Tibial nerve (tissue), 4 donors: ENCODE results near the gene RAPGEF2. TPM values are rescaled to one million over a fixed set of nuclear protein-coding genes. Genes with fewer than 3 reads are reported as not detected.

Experiments used
- DNase-seq, 2 donors: peaks; one replicate each; pipeline ENCODE4 v3.0.0-alpha.2; 2019; ENCODE audit warnings: low spot score in 2 of 2
- H3K27ac ChIP-seq, 4 donors: fragments of 200-600 bp; sonication (generic) in 3 of 4; one replicate each; pipeline ENCODE4 v1.5.1; 2017 to 2019; ENCODE audit warnings: mild to moderate bottlenecking in 1 of 4
- H3K27me3 ChIP-seq, 2 donors: fragments of 200-600 bp; sonication (generic) in 1 of 2; one replicate each; pipeline versions ENCODE4 v1.5.1 to v1.6.0; 2017 to 2019
- H3K36me3 ChIP-seq, 3 donors: fragments of 200-600 bp; sonication (generic); one replicate each; pipeline ENCODE4 v1.5.1; 2018 to 2019
- H3K4me1 ChIP-seq, 4 donors: fragments of 200-600 bp; sonication (generic) in 3 of 4; one replicate each; pipeline ENCODE4 v1.5.1; 2017 to 2019
- H3K4me3 ChIP-seq, 4 donors: fragments of 200-600 bp; sonication (generic) in 3 of 4; one replicate each; pipeline ENCODE4 v1.5.1; 2017 to 2019; ENCODE audit warnings: mild to moderate bottlenecking in 1 of 4, moderate library complexity in 1 of 4
- H3K9me3 ChIP-seq, 4 donors: fragments of 200-600 bp; sonication (generic) in 3 of 4; one replicate each; pipeline ENCODE4 v1.5.1; 2017 to 2019
- CTCF ChIP-seq, 5 experiments: fragments of 200-600 bp in 3 of 5; fragments of 450-650 bp in 2 of 5; sonication (generic) in 3 of 5; IDR thresholded peaks; one replicate each; pipeline ENCODE4 v1.5.1; 2016 to 2019; ENCODE audit warnings: antibody characterized with exemption in 5 of 5, mild to moderate bottlenecking in 3 of 5, moderate library complexity in 2 of 5
- EP300 ChIP-seq, 2 donors: sonication (generic); formaldehyde crosslinking; IDR thresholded peaks; one replicate each; pipeline ENCODE4 v1.6.1; 2017; ENCODE audit warnings: antibody characterized with exemption in 2 of 2, mild to moderate bottlenecking in 1 of 2
- POLR2A ChIP-seq, 2 donors: fragments of 450-650 bp; IDR thresholded peaks; one replicate each; pipeline ENCODE4 v1.6.1; 2017; ENCODE audit warnings: antibody characterized with exemption in 2 of 2, mild to moderate bottlenecking in 2 of 2, moderate library complexity in 2 of 2
- WGBS, 2 donors: methylation state at CpG; one replicate each; pipeline ENCODE4 v1.1.5; 2018; 5-methylcytosine and 5-hydroxymethylcytosine counted together
- total RNA-seq, 4 donors: library from RNA; depleted of rRNA; stranded (reverse); fragments of >200 nt; gene quantifications; one replicate each; pipeline ENCODE4 v1.1.0, GENCODE V29; 2016

Gene RAPGEF2
- total RNA-seq, 4 donors from 2014 or later: 61.0 to 81.5 (median 69.5) TPM

GRCh38 chr4:159360549-159360948 lies 257.7 kb downstream of the RAPGEF2 start:
- peaks cover 0 to 7% (median 3%) of the 10 kb centered on the region in 4 donors for H3K4me1 ChIP-seq
- 80 to 89% methylated on average over 3 of the region's 3 CpGs for WGBS, 2 donors
- no peaks in the 10 kb centered on the region for H3K27me3 ChIP-seq
- peaks cover 0 to 61% (median 3%) of the 10 kb centered on the region in 3 donors for H3K36me3 ChIP-seq
- no peak for DNase-seq
- no peak overlapping the region for H3K27ac ChIP-seq
- H3K9me3 ChIP-seq: no peaks in the 10 kb centered on the region
- H3K4me3 ChIP-seq: no peak overlapping the region
- TF ChIP-seq EP300 (IDR thresholded peaks at IDR 0.05): no peak
- no peak for TF ChIP-seq CTCF (IDR thresholded peaks at IDR 0.05)
- TF ChIP-seq POLR2A (IDR thresholded peaks at IDR 0.05): no peak

- H3K4me1 ChIP-seq: no peaks in the 10 kb centered on the region
- peaks cover 0 to 36% (median 0%) of the 10 kb centered on the region in 3 donors for H3K36me3 ChIP-seq
- H3K27ac ChIP-seq: no peak overlapping the region
- 82 to 88% methylated on average over 3 of the region's 3 CpGs for WGBS, 2 donors
- no peak overlapping the region for H3K4me3 ChIP-seq
- no peaks in the 10 kb centered on the region for H3K9me3 ChIP-seq
- TF ChIP-seq EP300 (IDR thresholded peaks at IDR 0.05) (no peak), CTCF (IDR thresholded peaks at IDR 0.05) (no peak), POLR2A (IDR thresholded peaks at IDR 0.05) (no peak)
- no peaks in the 10 kb centered on the region for H3K27me3 ChIP-seq
- no peak for DNase-seq
Measured at GRCh38 chr4:159363361-159363760, 260.5 kb downstream of the RAPGEF2 start.

DNA sequence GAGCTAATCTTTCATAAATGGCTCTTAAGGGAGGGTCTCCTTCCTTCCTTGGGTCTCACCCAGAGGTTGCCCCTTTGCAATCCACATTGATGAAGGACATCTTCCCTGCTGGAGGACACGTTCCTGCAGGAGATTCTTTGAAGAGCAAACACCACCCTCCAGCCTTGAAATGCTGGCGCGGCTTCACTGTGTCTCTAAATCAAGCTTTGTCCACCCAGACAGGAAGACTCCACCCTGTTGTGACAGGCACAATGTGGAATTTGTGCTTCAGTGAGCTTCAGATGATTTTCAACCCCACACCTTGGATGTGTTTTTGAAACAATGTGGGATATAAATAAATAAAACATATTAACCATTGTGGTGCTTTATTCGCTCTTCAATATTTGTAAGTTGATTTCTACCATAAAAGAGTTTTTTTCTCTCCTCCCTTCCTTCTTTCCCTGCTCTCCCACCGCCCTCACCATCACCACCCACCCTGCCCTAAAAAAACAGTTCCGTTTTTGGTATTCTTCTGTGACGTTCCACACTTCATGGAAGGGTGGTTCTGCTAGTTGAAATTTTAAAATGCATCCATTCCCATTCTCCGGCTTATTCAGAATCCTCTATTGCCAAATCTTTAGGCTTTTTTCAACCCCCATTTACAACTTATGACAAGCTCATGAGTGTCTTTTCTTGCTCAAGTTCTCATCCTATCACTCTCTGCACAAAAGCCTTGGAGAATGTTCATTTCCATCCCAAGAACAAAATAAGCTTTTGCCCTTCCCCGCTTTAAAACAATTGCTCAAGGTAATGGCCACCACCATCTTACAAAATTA lies 264.3 kb downstream of the RAPGEF2 start:
- no peak for DNase-seq
- WGBS, 2 donors: 50 to 62% methylated on average over 9 of the region's 9 CpGs
- no peaks in the 10 kb centered on the region for H3K4me1 ChIP-seq
- no peak overlapping the region for H3K4me3 ChIP-seq
- no peak overlapping the region for H3K27ac ChIP-seq
- TF ChIP-seq CTCF (IDR thresholded peaks at IDR 0.05): no peak
- no peak for TF ChIP-seq POLR2A (IDR thresholded peaks at IDR 0.05)
- no peaks in the 10 kb centered on the region for H3K27me3 ChIP-seq
- peaks cover 0 to 4% (median 0%) of the 10 kb centered on the region in 3 donors for H3K36me3 ChIP-seq
- no peaks in the 10 kb centered on the region for H3K9me3 ChIP-seq

- Histone ChIP-seq H3K27ac (no peak overlapping the region), H3K4me3 (no peak overlapping the region), H3K27me3 (no peaks in the 10 kb centered on the region), H3K4me1 (no peaks in the 10 kb centered on the region), H3K9me3 (no peaks in the 10 kb centered on the region), H3K36me3 (peaks cover 0 to 3% (median 0%) of the 10 kb centered on the region in 3 donors)
- WGBS, 2 donors: 62 to 63% methylated on average over 2 of the region's 2 CpGs
- TF ChIP-seq CTCF (IDR thresholded peaks at IDR 0.05) (no peak), EP300 (IDR thresholded peaks at IDR 0.05) (no peak), POLR2A (IDR thresholded peaks at IDR 0.05) (no peak)
- DNase-seq: no peak
Measured at GRCh38 chr4:159367781-159368080, 264.9 kb downstream of the RAPGEF2 start.

GRCh38 chr4:159368320-159368719 lies 265.4 kb downstream of the RAPGEF2 start:
- WGBS, 2 donors: 89 to 96% methylated on average over 2 of the region's 2 CpGs
- DNase-seq: no peak
- no peaks in the 10 kb centered on the region for H3K36me3 ChIP-seq

More at GRCh38 chr4:159368320-159368719, 265.4 kb downstream of the RAPGEF2 start:
- TF ChIP-seq CTCF (IDR thresholded peaks at IDR 0.05): no peak
- TF ChIP-seq POLR2A (IDR thresholded peaks at IDR 0.05): no peak
- TF ChIP-seq EP300 (IDR thresholded peaks at IDR 0.05): no peak
- no peaks in the 10 kb centered on the region for H3K9me3 ChIP-seq
- no peaks in the 10 kb centered on the region for H3K27me3 ChIP-seq
- H3K4me3 ChIP-seq: no peak overlapping the region
- H3K27ac ChIP-seq: no peak overlapping the region
- H3K4me1 ChIP-seq: no peaks in the 10 kb centered on the region
